ELF-1 (cell line): ENCODE measurements around the gene SRRD.
A peak's percentile ranks its signal among the peaks of the same experiment; 100 is the strongest.

Source experiments
- DNase-seq: peaks from one replicate; pipeline ENCODE4 v3.0.0-alpha.2; 2016; ENCODE audit warnings: low read depth, low spot score

The SRRD gene

DNA sequence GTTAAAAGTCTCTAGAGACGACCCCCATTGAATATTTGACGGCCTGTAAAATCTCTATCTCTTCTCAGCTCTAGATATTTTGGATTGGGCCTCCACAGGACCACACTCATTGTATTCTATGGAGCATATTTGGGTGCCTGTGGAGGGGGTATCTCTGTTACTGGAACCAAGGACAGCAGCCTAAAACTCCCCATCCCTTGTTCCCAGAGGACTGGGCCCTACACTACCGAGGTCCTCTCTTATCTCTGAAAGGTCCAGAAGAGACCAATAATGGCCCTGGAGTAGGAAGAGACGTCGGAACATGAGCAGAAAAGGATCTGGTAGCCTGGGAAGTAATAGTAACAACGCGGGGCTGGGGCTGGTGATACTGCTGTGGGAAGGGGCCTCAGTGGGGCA lies 636 bp upstream of the SRRD start:
- DNase-seq, result no peak

GRCh38 chr22:26484360-26484706 lies 656 bp downstream of the SRRD start:
- DNase-seq, result no peak

DNA sequence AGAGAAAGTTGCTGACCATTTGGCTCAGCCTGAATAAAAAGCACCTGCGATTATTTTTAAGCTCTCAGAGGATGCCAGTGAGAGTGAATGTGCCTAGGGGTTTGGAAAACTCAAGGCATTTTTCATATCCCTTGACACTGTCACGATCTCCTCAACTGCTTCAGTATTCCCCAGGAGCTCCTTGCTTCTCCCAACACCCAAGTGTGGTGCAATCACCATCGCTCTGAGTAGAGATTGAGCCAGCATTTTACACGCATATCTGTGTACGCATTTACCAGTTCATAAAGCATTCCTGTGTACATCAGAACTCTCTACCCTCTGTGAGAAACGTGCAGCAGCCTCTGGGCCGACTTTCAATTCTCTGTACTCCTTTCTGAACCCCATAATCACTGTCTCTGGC lies 1.3 kb downstream of the SRRD start:
- DNase-seq, result no peak

DNA sequence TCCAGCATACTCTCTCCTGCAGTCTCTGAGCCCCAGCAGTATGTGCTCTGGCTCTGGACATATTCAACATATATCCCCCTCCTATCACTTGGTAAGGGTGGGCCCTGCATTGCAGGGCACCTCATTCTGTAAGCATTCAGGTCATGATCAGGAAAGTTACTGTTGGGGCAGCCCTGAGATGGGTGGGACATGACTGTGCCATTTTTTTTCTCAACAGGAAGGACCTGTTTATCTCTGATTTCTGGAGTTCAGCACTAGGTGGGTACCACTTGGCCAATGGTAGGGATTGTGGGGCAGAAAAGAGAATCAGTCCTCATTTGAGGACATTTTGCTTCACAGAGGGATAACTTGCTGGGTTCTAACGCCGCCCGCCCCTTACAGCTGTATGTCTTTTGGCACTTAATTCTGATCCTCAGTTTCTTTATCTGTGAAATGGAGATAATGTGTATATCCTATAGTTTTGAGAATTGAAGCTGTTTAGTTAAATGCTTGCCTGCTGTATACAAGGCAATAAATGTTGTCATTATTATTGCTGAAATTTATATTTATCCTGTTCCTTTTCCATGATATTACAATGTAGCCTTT lies 2.2 kb downstream of the SRRD start:
- no peak for DNase-seq

DNA sequence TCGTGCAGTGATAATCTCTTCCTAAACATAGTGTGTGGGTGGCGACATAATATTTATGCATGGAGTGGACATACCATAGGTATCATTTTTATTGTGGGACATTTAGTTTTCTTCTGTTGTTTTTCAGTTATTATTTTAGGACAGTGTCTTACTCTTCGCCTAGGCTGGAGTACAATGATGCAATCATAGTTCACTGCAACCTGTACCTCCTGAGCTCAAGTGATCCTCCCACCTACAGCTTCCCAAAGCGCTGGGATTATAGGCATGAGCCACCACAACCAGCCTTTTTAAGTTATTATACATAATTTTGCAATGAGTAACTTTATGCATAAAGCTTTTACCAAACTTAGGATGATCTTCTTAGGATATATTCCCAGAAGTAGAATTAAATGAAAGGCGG lies 2.7 kb downstream of the SRRD start:
- no peak for DNase-seq

DNA sequence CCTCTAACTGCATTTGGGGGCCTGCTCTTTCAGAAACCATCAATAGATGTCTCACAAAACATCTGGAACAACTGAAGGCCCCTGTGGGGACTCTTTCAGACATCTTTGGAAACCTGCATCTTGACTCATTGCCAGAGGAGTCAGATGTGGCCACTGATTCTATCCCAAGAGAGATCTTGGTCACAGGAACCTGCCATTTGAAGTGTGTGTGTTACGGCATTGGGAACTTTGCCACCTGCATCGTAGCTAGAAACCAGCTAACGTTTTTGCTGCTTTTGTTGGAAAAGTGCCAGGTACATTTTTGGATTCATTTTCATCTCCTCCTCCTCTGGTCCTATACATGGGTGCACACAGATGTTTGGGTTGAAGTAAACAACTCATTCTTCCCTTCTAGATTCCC lies 4.3 kb downstream of the SRRD start:
- DNase-seq, result no peak

DNA sequence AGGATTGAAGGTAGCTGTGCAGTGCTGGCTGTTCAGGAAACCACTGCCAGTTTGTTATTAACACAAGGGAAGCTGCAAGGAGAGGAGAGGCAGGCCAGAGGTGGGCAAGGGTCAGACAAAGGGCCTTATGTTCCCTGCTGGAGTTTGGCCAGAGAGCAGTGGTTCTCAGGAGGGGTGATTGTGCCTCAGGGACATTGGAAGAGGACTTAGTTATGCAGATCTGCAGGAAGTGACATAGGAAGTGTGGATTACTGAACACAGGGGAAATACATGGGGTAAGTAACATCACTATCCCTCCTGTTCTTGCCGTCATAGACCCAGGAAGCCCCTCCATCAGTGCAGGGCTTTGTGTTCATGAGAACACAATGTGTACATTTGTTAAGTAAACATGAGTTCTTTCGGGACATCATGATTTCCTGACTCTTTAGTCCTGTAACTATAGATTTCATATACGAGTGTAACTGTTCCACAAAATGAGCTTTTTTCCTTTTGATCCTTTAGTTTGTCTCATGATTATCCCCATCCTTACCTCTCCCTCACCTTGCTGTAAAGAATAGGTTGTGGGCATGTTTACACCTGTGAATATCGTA lies 5.9 kb downstream of the SRRD start:
- no peak for DNase-seq

GRCh38 chr22:26492220-26492619 lies 8.5 kb downstream of the SRRD start:
- no peak for DNase-seq

DNA sequence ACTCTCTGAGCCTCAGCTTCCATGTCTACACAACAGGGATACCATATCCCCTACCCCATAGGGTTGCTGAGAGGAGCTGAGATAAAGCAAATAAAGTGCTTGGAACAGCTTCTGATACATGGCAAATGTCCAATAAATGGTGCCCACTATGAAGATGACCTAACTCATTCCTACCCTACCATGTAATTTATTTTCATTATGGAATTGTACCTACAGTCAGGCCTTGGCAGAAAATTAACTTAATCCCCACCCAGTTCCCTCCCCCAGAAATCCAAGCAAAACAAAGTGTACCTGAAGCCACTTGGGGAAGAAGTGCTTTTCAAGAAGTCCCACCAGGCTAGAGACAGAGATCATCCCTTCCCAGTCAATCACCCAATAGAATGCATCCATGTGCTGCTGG lies 10.8 kb downstream of the SRRD start:
- DNase-seq, result no peak

DNA sequence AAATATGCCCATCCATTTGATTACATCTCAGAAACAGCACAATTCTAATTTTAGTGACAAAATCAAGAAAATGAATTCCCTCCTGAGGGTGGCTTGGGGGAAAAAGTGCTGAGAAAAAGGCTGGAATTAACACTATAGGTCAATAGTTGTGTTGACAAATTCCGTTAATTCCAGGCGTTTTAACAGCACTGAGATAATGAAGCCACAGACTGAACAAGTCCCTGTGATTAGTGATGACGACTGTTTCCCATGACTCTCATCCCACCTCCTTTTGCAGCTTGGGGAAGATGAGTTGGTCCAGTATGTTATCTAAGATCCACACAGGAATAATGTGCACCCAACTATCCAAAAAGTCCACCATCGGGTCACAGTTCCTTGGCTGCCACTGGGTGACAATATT lies 12.8 kb downstream of the SRRD start:
- no peak for DNase-seq

GRCh38 chr22:26499188-26499703 lies 15.6 kb downstream of the SRRD start:
- no peak for DNase-seq

GRCh38 chr22:26501996-26502395 lies 18.3 kb downstream of the SRRD start:
- no peak for DNase-seq

GRCh38 chr22:26502688-26503561 lies 19.2 kb downstream of the SRRD start:
- DNase-seq, result peak; percentile 82

DNA sequence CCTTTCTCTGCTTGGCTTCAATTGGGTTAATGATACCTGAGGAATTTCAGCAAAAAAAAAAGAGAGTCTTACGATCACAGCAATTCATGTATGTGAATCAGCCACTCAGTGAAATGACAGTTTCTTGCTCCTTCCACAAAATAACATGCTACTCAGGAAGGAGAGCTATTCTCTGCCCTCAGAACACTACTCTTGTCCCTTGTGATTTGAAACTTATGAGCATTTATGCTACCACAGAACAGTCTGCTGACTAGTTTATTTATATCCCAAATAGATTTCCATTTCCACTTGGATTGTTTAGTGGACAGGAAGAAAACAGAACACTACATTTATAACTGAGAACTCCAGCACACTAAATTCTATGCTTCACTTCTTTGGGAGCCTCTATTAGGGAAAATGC lies 20.1 kb downstream of the SRRD start:
- no peak for DNase-seq

DNA sequence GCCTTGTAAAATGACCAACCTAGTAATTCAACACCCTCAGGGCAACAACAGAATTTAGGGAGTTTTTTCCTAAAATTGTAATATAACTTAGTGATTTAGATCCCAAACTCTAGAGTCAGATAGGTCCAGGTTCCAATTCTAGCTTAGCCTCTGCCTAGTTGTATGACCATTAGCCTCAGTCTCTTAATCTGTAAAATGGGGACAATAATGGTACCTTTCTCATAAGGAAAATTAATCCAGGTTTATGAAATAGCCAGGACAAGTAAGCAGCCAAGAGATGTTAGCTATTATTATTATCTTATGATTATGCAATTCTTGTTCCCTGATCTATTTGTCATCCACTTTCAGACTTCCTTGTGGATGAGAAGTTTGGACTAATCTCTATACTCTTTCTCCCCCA lies 24.5 kb downstream of the SRRD start:
- no peak for DNase-seq

DNA sequence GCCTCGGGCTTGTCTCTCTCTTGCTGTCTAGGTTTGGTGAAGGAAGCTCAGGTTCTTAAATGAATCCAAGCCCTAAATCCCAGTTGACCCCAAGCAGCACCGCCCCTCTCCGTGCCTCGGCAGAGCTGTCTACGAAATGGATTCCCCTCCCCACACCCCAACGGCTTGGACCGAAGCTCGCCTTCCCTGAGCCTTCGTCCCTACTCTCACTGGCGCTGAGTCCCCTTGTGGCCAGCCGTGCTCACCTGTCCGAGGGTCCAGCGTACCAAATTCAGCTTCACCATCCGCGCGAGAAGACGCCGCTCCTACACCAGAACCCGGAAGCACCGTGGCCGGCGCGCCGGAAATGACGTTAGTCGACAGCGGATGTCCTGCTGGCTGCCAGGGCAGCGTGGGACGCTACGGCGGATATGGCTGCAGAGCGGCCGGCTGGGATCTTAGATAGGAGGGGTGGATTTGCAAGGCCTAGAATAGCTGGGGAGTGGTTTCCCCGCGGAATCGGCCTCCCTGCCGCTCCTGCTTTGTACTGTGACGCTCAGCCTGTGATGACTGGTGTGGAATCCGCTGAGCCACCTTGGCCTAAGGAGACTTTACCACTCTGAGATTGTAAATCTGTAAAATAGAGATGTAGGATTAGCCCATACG lies 28.6 kb downstream of the SRRD start, which contains the start of gene TFIP11:
TFIP11 (minus strand) TSS at position 325 of the 645 bp plus-strand sequence. CDS start 2,201 bp downstream, outside the sequence.
- peak; percentile 97 for DNase-seq

- DNase-seq, result no peak
Observed at GRCh38 chr22:26513838-26514237, 30.2 kb downstream of the SRRD start.

- DNase-seq, result no peak
Observed at GRCh38 chr22:26514419-26515161, 30.9 kb downstream of the SRRD start.

DNA sequence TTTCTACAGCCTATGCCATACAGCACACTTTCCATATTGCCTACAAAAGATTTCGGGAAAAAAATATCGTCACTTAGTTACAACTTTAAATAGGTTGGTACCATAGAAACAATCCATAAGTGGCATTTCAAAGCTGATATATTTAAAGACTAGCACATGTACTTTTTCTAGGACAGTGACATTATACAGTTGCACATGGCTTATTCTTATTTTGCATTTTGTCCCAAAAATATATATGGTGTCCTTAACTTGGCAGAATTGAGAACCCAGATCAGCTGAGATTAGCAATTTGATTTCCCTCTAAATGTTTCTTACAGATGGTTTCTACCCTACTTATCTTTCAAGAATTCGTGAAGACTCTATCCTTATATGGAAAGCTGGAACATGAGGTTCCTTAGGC lies 32.3 kb downstream of the SRRD start:
- no peak for DNase-seq

DNA sequence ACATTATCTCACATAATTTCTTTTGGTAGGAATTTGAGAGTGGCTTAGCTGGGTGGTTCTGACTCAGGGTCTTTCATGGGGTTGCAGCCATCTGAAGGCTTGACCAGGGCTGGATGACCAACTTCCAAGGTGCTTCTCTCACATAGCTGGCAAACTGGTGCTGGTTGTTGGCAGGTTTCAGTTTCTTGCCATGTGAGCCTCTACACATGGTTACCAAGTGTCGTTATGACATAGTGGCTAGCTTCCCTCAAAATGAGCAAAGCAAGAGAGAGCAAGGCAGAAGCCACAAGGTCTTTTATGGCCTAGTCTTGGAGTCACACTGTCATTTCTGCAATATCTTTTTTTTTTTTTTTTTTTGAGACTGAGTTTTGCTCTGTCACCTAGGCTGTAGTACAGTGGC lies 32.8 kb downstream of the SRRD start:
- no peak for DNase-seq

GRCh38 chr22:26517429-26517828 lies 33.8 kb downstream of the SRRD start:
- no peak for DNase-seq

GRCh38 chr22:26522012-26522411 lies 38.3 kb downstream of the SRRD start:
- DNase-seq, result no peak
